NCI-H774 (cell line): ENCODE measurements around the gene MEPCE.

Source experiments
- DNase-seq: peaks from one replicate; lab custom pipeline; 2025; lab: John Stamatoyannopoulos, UW

The MEPCE gene

DNA sequence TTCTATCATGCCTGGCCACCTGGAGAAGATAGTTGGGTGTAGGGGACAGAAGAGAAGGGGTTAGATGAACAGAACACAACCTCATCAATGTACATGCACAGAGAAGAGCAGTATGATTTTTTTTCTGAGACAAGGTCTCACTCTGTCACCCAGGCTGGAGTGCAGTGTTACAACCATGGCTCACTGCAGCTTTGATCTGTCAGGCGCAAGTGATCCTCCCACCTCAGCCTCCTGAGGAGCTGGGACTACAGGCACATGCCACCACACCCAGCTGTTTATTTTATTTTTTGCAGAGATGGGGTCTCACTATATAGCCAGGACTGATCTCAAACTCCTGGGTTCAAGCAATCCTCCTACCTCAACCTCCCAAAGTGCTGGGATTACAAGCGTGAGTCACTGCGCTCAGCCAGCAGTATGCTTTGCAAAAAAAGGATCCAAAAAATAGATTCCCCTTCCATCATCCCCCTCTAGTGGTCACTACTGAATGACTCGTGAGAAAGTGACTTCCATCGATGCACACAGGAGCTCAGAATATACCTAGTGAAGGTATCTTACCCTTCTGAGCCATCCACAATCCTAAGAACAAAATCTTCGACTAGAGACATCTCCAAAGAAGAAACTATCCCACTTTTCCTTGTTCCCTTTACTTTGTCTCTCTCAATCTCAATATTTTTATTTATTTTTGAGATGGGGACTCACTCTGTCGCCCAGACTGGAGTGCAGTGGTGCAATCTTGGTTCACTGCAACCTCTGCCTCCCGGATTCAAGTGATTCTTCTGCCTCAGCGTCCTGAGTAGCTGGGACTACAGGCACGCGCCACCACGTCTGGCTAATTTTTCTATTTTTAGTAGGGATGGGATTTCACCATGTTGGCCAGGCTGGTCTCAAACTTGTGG lies 22.1 kb upstream of the MEPCE start:
- DNase-seq = no peak

DNA sequence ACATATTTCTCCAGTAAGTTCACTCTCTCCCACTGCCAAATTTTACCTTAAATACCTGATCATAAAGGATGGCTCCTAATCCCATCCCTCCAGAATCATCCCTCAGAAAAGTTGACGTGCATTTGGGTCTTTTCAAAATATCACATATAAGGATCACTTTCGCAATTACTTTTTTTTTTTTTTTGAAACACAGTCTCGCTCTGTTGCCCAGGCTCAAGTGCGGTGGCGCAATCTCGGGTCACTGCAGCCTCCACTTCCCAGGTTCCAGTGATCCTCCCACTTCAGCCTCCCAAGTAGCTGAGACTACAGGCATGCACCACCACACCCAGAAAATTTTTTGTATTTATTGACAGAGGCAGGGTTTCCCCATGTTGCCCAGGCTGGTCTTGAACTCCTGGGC lies 18.5 kb upstream of the MEPCE start:
- no peak for DNase-seq

DNA sequence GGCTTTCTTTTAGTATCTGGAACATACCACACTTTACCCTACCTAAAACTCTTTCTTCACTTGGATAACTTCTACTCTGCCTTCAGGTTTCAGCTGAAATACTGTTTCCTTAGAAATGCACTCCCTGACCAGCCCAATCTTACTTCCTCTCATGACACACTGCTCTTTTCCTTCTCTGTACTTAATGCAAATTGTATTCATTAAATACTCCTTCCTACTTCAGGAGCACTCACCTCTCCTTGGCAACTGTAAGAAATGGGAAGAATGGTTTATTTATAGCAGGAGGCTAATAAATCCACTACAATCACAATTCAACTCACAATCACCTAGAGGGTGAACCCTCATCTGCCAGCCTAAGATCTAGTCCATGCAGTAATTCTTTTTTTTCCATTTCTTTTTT lies 16.3 kb upstream of the MEPCE start:
- no peak for DNase-seq

DNA sequence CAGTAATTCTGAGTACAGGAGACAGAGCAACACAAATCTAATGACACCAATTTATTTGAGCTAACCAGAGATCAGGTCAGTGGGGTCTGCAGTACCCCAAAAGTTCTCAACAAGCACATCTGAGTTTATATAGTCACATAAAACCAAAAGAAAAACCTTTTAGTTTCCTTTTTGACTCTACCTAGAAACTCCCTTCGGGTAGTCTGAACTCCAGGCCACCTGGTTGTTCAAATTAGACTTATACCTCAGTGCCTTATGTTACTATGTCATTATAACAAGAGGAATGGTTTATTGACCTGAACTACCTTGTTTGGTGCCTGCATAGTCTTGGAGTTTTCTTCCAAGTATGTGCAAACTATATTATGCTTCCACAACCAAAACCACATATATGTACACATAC lies 15.7 kb upstream of the MEPCE start:
- DNase-seq = no peak

DNA sequence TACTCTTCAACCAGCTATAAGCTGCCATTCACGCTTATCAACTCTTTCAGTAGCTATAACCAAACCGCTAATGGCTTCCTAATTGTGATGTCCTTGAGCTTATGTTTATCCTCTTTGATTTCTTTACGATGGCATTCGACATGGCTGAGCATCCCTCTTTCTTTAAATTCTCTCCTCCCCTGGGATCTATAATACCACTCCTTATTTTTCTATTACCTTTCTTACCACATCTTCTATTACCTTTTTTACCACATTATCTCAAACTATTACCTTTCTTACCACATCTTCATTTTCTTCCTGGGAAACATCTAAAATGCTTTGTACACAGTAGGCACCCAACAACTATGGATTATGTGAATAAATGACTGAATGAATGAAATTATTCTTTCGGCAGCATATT lies 14.2 kb upstream of the MEPCE start:
- no peak for DNase-seq

DNA sequence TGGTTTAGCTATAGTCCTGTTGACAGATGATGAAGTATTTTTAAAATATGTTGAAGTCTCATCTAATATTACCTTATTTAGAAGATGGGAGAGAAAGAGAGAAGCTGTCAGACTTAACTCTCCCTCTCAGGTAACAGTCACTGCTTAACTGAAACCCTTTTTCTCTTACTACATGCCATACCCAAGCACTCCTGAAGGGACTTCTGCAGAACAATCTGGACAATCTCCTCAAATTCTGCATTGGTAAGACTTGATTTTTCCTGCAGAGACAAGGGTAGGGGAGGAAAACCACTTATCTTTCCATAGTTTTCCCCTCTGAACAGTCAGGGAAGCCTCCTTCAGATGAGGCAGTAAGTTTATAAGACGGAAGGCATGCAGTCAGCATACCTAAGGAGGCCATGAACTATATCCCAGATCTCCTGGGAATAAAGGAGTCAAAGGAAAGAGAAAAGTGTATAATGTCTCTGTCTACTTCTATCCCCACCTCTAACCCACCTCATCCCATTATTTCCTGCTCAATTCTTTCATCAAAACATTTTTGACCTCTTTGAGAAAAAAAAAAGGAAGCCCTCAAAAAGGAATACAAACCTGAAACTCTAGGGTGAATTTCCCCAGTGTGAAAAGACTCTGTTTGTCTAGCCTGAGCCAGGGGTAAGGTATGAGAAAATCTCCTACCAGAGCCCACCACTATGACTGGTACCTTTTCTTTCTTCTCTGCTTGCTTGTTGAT lies 10.5 kb upstream of the MEPCE start:
- no peak for DNase-seq

DNA sequence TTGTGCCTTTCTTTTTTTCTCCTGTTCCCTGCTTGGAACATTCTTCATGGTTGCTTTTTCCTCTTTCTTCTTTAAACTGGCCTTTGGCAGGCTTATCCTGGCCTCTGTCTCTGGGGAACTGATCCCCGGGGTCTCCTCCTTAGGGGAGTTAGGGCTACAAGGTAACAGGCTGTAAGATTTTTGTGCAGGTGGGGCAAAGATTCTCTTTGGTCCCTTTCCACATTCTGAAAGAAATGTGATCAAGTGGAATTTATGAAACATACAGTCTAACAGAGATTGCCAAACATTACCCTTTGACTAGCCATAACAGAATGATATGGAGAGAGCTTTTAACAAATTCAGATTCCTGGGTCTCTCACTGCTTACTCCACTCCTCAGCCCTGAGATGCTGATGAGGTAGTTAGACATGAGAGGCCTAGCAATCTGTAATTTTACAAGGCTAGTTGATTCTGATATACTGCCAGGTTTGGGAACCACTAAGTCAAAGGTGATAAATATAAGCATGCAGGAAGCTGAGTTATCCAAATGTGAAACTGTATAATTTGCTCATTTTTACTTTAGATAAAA lies 9.9 kb upstream of the MEPCE start:
- DNase-seq = no peak

DNA sequence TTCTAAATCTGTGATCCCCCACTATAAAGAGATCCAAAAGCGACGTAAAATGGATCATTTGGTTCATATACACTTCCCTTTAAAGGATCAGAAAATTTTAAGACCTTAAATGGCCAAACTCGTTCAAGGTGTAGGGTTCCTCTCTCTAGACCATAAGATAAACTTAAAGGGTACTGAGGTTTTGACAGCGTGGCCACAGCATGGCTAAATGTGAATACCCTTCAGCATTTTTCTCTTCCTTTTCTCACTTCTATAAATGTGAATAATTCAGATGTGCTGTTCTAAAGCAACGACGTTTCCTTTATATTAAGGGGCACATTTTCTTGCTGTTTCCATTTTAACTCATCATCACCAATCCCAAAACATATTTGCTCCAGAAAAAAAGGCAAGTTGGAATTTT lies 6.3 kb upstream of the MEPCE start:
- no peak for DNase-seq

DNA sequence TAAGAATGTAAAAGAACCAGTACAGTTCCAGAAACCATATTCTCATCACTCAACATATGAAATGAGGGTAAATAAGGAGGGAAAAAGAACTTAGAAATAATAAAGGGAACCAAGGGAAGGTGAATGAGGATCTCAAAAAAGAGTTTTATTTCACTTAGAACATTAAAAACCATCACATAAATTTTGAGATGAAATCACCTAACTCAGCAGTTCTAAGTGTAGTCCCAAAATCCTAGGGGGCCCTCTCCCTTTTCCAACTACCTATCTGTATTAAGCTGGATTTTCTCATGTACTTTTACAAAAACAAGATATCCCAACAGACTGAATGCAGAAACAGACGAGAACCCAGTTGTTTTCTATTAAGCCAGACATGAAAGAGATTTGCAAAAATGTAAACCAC lies 4.3 kb upstream of the MEPCE start:
- DNase-seq = no peak

DNA sequence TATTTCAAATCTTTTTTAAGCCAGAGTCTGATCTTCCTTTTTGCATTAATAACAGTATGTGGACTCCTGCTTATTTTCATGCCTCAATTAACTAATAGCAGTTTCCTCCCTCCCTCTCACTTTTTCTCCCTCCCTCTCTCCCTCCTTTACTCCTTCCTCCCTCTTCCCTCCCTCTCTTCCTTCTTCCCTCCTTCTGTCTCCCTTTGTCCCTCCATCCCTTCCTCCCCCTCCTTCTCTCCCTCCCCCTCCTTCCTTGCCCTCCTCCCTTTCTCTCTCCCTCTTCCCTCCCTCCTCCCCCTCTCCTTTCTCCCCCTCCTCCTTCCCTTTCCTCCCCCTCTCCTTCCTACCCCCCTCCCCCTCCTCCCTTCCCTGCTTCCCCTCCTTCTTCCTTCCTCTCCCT lies 3.1 kb upstream of the MEPCE start:
- no peak for DNase-seq

DNA sequence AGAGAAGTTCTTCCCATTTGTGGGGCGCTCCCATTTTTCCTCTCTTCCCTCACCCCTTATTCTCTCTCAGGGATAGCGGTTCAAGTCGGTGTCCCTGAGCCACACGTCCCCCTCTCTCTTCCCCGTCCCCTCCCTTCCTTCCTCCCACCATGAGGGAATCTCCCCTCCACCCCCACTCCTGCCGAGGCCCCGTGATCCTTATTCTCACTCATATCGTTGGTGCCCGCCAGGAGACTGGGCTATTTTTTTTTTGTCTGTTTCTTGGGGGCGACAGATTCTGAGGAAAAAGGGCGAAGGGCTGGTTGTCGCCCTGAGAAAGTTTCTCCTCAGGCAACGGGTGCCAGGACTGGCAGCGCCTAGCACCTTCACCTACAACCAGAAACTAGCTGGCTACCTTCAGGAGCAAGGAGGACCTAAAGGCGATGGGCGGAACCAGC lies 1.9 kb upstream of the MEPCE start:
- no peak for DNase-seq

DNA sequence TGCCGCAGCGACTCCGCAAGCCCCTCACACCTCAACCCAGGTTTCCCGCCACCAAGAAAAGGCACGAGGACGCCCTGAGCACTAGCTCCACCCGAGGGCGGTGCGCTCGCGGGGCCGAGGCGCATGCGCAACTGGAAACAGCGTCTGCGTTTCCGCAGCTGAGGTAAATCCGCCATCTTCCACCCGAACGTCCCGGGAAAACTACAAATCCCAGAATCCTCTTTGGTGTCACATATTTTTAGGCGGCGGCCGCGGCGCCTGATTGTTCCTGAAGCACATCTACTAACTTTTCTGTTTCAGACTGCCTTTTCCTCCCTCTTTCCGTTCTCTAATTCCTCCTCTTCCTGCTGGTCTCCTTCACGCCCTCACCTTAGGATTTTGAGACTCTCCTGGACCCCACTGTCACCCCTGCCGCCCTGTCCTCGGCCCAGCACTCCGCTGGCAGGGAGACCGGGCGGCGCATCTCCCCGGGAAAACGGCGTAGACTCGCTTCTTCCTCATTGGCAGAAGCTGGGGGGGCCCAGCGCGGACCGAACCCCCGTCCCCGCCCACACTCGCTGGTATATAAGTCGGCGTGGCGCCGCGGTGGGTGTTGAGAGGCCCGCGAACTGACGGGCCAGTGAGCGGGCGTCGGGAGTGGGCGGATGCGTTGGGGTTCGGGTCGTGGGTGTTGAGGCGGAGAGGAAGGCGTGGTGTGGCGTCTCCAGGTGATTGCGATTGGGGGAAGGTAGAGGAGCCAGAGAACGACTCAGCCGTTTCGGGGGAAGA lies 1.2 kb upstream of the MEPCE start, which contains the start of gene ZCWPW1:
Gene ZCWPW1 (minus strand): TSS at position 505 of the 768 bp plus-strand sequence. CDS start 8,054 bp downstream, outside the sequence.
- DNase-seq = peak; percentile 93

DNA sequence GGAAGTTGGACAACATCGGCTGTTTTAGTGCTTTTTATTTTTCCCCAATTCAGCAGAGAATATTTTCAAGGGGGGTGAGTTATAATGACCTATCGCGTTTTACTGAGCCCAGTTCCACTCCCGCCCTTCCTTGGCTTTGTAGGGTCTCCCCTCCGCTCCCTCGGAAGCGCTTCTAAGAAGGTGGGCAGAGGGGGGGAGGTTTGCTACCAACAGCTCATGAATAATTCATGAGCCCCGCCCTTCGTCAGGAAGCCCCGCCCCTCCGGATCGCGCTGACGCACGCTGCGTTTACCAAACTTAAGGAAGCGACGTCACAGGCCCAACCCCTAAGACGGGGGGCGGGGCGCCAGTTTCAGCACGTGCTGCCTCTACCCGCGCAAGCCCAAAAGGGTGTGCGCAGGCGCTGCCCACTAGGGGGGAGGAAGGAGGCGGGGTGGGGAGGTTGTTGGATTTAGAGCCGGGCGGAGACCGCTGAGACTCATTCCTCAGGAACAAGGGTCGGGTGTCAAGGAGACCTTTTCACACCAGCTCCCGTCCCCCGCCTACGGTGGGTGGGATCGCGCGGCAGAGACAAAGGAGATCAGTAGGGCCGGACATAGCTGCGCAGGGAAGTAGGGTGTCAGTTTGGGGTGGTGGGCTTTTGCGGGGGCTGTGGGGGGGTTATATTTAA lies 529 bp upstream of the MEPCE start:
- peak; percentile 98 for DNase-seq

DNA sequence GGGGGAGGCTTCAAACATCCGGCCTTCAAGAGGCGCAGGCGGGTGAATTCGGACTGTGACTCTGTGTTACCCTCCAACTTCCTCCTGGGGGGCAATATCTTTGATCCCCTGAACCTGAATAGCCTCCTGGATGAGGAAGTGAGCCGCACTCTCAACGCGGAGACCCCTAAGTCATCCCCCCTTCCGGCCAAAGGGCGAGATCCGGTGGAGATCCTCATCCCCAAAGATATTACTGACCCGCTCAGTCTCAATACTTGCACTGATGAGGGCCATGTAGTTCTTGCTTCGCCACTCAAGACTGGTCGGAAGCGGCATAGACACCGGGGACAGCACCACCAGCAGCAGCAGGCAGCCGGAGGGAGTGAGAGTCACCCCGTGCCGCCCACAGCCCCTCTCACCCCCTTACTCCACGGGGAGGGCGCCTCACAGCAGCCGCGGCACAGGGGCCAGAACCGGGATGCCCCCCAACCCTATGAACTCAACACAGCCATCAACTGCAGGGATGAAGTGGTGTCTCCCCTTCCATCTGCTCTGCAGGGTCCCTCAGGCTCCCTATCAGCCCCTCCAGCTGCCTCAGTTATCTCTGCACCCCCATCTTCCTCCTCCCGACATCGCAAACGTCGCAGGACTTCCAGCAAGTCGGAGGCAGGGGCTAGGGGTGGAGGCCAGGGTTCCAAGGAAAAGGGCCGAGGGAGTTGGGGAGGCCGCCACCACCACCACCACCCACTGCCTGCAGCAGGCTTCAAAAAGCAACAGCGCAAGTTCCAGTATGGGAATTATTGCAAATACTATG lies 1.1 kb downstream of the MEPCE start:
- no peak for DNase-seq

DNA sequence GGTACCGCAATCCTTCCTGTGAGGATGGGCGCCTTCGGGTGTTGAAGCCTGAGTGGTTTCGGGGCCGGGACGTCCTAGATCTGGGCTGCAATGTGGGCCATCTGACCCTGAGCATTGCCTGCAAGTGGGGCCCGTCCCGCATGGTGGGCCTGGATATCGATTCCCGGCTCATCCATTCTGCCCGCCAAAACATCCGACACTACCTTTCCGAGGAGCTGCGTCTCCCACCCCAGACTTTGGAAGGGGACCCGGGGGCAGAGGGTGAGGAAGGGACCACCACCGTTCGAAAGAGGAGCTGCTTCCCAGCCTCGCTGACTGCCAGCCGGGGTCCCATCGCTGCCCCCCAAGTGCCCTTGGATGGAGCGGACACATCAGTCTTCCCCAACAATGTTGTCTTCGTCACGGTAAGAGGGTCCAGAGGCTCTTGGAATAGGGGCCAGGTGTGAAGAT lies 1.7 kb downstream of the MEPCE start:
- no peak for DNase-seq

DNA sequence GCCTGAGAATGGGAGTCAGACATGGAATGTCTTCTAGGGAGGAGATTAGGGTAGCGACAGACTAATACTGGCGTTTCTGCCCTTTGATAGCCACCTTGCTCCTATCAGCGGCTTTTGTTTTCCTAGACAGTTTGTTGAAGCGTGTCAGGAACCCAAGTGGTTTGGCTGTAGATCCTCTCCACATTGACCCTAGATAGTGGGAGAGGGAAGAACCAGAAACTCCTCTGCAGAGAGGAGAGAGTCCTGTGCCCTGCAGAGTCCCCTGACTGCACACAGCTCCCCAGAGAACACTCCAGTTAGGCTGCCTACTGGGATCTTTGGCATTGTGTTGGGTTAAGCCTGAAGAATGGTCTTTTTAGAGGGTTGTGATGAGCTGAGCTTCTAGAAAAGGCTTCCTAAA lies 2.4 kb downstream of the MEPCE start:
- no peak for DNase-seq

DNA sequence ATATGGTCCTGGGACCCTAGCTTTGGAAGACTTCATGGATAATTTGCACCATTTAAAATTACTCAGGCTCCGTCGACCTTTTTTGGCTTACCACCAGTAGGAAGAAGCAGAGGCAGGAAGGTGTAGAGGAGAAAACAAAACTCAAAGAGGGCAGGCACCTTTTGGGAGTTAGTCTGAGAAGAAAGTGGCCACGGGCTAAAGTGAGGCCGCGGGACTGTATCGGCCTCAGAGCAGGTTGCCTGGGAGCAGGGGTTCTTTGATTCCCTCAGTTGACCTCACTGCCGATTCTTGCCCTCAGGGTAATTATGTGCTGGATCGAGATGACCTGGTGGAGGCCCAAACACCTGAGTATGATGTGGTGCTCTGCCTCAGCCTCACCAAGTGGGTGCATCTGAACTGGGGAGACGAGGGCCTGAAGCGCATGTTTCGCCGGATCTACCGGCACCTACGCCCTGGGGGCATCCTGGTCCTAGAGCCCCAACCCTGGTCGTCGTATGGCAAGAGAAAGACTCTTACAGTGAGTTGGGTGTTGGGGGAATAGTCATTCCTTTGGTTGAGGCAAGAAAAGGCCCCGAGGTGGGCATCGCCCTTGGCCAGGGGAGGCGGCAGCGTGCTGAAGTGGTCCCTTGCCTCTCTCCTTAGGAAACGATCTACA lies 3.1 kb downstream of the MEPCE start:
- no peak for DNase-seq

DNA sequence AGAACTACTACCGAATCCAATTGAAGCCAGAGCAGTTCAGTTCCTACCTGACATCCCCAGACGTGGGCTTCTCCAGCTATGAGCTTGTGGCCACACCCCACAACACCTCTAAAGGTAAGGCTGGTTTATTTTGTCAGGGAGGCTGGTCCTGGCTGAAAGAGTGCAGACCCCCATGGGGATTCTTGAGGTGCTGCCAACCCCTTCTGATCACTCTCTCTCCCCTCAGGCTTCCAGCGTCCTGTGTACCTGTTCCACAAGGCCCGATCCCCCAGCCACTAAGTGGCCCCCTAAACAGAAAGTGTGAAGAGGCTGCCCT lies 3.6 kb downstream of the MEPCE start:
- DNase-seq = no peak

DNA sequence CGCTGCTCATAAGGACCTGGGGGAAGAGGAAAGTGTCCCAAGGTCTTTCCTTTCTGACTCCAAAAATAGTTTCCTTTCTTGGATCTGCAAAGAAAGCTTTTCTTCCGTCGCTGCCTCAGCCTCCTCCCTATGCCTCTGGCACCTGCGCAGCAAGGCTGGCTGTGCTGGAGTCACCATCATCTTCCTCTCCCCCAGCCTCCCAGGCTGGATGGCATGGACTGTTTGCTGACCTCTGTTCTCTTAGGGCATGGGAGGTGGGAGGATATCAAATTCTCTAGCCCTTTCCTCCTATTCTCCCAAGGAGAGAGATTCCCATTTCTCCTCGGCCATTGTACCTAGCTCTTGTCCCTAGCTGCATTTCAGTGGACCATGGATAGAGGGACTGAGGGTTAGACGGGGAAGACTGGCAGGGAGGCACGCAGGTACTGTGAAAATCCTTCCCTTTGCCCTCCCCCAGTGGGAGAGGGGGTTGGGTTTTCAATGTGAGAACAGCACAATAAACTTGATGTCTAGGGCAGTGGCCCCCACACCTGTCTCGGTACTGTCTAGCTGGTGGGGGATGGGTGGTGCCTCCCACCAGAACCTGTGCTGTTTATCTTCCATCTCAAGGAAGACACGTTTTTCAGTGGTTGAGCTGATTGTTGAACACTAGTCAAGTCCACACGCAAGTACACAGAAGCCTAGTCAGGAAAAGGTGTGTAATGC lies 4.1 kb downstream of the MEPCE start:
- no peak for DNase-seq
